ENCODE results near the gene SBF2. TPM values are rescaled to one million over a fixed set of nuclear protein-coding genes. Genes with fewer than 3 reads are reported as not detected.

SBF2 gene
- total and polyA plus RNA-seq, 2 of the 13 experiments (the other 11 are each of a cell fraction or from before 2014, with no cell fraction given), result 24.0 to 45.8 TPM

DNA sequence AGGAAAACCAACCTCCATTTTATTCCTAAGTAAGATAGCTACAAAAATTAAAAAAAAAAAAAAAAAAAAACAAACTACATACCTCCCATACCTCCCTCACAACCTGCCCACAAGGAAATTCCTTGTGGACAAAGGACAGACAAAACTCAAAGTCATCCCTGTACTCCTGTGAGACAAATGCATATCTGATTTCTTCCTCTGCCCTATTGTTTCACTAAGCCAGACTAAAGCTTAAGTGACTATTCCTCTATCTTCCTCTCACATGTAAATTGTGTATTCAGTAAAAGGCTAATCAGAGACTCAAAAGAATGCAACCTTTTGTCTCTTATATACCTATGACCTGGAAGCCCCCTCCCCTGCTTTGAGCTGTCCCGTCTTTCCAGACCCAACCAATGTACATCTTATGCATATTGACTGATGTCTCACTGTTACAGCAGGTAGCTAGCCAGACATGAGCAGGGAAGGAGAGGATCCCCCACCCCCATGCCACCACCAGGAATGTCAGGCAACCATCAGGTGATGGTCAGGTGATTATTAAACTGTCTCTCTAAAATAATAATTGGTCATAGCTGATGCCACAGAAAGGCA, 289.4 kb downstream of the SBF2 start:
- no peaks in the 10 kb centered on the region for H3K79me2 ChIP-seq (ENCODE audit: insufficient read depth, low read length)
- in situ Hi-C loops (cut with HindIII; ENCODE audit: extremely low pct_ligation_motif_present, low pct_unique_long_range_greater_than_20kb) (no loop called here), intact Hi-C loops (cut with micrococcal nuclease; ENCODE audit: unreplicated experiment) (no loop called here)
- ATAC-seq, result no peak
- H3K9me3 ChIP-seq (ENCODE audit: low read length), result peaks cover 16% of the 10 kb centered on the region; the same call in 1 of the 2 replicates
- H3K4me1 ChIP-seq (ENCODE audit: insufficient read depth, low read length), result no peaks in the 10 kb centered on the region
- H3K4me2 ChIP-seq (ENCODE audit: low read depth, low read length), result no peak overlapping the region
- H3K9ac ChIP-seq (ENCODE audit: insufficient read depth, low read depth, low read length), result no peak overlapping the region
- CTCF ChIA-PET (ENCODE audit: low intra/inter-chr PET ratio, low total read pairs), result no interaction called here
- H3K27ac ChIP-seq (ENCODE audit: extremely low read length, insufficient read depth, low read length), result no peak overlapping the region
- no peak for DNase-seq (ENCODE audit: low spot score)
- TF ChIP-seq ZNF350 (CRISPR knock-in tag; IDR thresholded peaks at IDR 0.05; ENCODE audit: borderline replicate concordance, low read depth) (no peak), HES4 (CRISPR knock-in tag; IDR thresholded peaks at IDR 0.05; ENCODE audit: borderline replicate concordance) (no peak), ZNF766 (CRISPR knock-in tag; IDR thresholded peaks at IDR 0.05; ENCODE audit: borderline replicate concordance) (no peak), ERF (CRISPR knock-in tag; IDR thresholded peaks at IDR 0.05) (no peak), RARA (CRISPR knock-in tag; IDR thresholded peaks at IDR 0.05) (no peak), ZNF616 (CRISPR knock-in tag; IDR thresholded peaks at IDR 0.05; ENCODE audit: low read depth) (no peak), ZC3H4 (CRISPR knock-in tag; IDR thresholded peaks at IDR 0.05; ENCODE audit: borderline replicate concordance) (no peak), NFIC (IDR thresholded peaks at IDR 0.05; ENCODE audit: low read length) (no peak)
- TF ChIP-seq, protein P1, sequence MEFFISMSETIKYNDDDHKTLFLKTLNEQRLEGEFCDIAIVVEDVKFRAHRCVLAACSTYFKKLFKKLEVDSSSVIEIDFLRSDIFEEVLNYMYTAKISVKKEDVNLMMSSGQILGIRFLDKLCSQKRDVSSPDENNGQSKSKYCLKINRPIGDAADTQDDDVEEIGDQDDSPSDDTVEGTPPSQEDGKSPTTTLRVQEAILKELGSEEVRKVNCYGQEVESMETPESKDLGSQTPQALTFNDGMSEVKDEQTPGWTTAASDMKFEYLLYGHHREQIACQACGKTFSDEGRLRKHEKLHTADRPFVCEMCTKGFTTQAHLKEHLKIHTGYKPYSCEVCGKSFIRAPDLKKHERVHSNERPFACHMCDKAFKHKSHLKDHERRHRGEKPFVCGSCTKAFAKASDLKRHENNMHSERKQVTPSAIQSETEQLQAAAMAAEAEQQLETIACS (CRISPR knock-in tag; IDR thresholded peaks at IDR 0.05), result no peak
- TF ChIP-seq, protein P2, sequence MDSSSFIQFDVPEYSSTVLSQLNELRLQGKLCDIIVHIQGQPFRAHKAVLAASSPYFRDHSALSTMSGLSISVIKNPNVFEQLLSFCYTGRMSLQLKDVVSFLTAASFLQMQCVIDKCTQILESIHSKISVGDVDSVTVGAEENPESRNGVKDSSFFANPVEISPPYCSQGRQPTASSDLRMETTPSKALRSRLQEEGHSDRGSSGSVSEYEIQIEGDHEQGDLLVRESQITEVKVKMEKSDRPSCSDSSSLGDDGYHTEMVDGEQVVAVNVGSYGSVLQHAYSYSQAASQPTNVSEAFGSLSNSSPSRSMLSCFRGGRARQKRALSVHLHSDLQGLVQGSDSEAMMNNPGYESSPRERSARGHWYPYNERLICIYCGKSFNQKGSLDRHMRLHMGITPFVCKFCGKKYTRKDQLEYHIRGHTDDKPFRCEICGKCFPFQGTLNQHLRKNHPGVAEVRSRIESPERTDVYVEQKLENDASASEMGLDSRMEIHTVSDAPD (CRISPR knock-in tag; IDR thresholded peaks at IDR 0.05), result no peak
- TF ChIP-seq, protein P3, sequence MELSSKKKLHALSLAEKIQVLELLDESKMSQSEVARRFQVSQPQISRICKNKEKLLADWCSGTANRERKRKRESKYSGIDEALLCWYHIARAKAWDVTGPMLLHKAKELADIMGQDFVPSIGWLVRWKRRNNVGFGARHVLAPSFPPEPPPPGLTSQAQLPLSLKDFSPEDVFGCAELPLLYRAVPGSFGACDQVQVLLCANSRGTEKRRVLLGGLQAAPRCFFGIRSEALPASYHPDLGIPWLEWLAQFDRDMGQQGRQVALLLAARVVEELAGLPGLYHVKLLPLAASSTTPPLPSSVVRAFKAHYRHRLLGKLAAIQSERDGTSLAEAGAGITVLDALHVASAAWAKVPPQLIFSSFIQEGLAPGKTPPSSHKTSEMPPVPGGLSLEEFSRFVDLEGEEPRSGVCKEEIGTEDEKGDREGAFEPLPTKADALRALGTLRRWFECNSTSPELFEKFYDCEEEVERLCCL (CRISPR knock-in tag; IDR thresholded peaks at IDR 0.05; ENCODE audit: borderline replicate concordance), result no peak
- TF ChIP-seq, protein P4, sequence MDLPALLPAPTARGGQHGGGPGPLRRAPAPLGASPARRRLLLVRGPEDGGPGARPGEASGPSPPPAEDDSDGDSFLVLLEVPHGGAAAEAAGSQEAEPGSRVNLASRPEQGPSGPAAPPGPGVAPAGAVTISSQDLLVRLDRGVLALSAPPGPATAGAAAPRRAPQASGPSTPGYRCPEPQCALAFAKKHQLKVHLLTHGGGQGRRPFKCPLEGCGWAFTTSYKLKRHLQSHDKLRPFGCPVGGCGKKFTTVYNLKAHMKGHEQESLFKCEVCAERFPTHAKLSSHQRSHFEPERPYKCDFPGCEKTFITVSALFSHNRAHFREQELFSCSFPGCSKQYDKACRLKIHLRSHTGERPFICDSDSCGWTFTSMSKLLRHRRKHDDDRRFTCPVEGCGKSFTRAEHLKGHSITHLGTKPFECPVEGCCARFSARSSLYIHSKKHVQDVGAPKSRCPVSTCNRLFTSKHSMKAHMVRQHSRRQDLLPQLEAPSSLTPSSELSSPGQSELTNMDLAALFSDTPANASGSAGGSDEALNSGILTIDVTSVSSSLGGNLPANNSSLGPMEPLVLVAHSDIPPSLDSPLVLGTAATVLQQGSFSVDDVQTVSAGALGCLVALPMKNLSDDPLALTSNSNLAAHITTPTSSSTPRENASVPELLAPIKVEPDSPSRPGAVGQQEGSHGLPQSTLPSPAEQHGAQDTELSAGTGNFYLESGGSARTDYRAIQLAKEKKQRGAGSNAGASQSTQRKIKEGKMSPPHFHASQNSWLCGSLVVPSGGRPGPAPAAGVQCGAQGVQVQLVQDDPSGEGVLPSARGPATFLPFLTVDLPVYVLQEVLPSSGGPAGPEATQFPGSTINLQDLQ (CRISPR knock-in tag; IDR thresholded peaks at IDR 0.05), result no peak
- TF ChIP-seq, protein P5, sequence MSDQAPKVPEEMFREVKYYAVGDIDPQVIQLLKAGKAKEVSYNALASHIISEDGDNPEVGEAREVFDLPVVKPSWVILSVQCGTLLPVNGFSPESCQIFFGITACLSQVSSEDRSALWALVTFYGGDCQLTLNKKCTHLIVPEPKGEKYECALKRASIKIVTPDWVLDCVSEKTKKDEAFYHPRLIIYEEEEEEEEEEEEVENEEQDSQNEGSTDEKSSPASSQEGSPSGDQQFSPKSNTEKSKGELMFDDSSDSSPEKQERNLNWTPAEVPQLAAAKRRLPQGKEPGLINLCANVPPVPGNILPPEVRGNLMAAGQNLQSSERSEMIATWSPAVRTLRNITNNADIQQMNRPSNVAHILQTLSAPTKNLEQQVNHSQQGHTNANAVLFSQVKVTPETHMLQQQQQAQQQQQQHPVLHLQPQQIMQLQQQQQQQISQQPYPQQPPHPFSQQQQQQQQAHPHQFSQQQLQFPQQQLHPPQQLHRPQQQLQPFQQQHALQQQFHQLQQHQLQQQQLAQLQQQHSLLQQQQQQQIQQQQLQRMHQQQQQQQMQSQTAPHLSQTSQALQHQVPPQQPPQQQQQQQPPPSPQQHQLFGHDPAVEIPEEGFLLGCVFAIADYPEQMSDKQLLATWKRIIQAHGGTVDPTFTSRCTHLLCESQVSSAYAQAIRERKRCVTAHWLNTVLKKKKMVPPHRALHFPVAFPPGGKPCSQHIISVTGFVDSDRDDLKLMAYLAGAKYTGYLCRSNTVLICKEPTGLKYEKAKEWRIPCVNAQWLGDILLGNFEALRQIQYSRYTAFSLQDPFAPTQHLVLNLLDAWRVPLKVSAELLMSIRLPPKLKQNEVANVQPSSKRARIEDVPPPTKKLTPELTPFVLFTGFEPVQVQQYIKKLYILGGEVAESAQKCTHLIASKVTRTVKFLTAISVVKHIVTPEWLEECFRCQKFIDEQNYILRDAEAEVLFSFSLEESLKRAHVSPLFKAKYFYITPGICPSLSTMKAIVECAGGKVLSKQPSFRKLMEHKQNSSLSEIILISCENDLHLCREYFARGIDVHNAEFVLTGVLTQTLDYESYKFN (CRISPR knock-in tag; conservative IDR thresholded peaks at IDR 0.05), result no peak
- H4K20me1 ChIP-seq (ENCODE audit: insufficient read depth, low read length), result no peaks in the 10 kb centered on the region
- no peak overlapping the region for H2AFZ ChIP-seq (ENCODE audit: low read length)
- 100% methylated on average over 1 of the region's 1 CpG for WGBS (ENCODE audit: low lambda C conversion rate)
- POLR2A ChIA-PET, result no interaction called here
- no peak overlapping the region for H3K4me3 ChIP-seq (replicated peaks in 1 of 3; ENCODE audit: insufficient read depth in 1 of 3, low read depth in 2 of 3, low read length in 3 of 3)
- H3K36me3 ChIP-seq (replicated peaks in 1 of 2; ENCODE audit: control insufficient read depth in 1 of 2, insufficient read depth in 2 of 2, low read length in 2 of 2), result 0 out of 5 replicates have a peak, but pooled peaks cover 0 to 3% of the 10 kb centered on the region in 2 experiments
- BruUV-seq (replicated peaks), result no TSS peak
- no peak for FAIRE-seq
- no peaks in the 10 kb centered on the region for H3K27me3 ChIP-seq (ENCODE audit: control insufficient read depth in 1 of 2, insufficient read depth in 2 of 2, low read length in 2 of 2)
